NB4 (cell line): Measurements from ENCODE around the gene ZNF319.

Experiments
- DNase-seq: peaks from one replicate; pipeline ENCODE4 v3.0.0; 2010; ENCODE audit warnings: low read depth
- H3K4me3 ChIP-seq: one replicate; pipeline ENCODE4 v1.5.1; 2011; ENCODE audit warnings: mild to moderate bottlenecking, low read depth, low read length, moderate library complexity
- CTCF ChIP-seq: IDR thresholded peaks from one replicate; pipeline ENCODE4 v1.5.1; 2012; ENCODE audit warnings: low read depth, low read length
- MAX ChIP-seq: IDR thresholded peaks from 2 replicates; pipeline ENCODE4 v1.6.1; 2011; ENCODE audit warnings: low read depth, low read length
- MYC ChIP-seq: IDR thresholded peaks from 2 replicates; pipeline ENCODE4 v1.6.1; 2011; ENCODE audit warnings: low read depth, low read length
- POLR2A ChIP-seq: IDR thresholded peaks from 2 replicates; pipeline ENCODE4 v1.6.1; 2011; ENCODE audit warnings: mild to moderate bottlenecking; ENCODE audit not compliant: insufficient read length; ENCODE audit errors: extremely low read depth

Gene ZNF319

GRCh38 chr16:57994361-57994760, 6.1 kb downstream of the ZNF319 start:
- no peak overlapping the region for H3K4me3 ChIP-seq
- DNase-seq: no peak
- TF ChIP-seq MYC: no peak
- TF ChIP-seq CTCF: no peak
- no peak for TF ChIP-seq MAX
- TF ChIP-seq POLR2A: no peak

- H3K4me3 ChIP-seq: no peak overlapping the region
- no peak for DNase-seq
- TF ChIP-seq MYC (no peak), CTCF (no peak), POLR2A (no peak), MAX (no peak)
These were observed 6.6 kb downstream of the ZNF319 start for GRCh38 chr16:57993897-57994296.

- DNase-seq: no peak
These were observed 7.0 kb downstream of the ZNF319 start for GRCh38 chr16:57993438-57993837.

GRCh38 chr16:57992084-57992483, 8.4 kb downstream of the ZNF319 start:
- no peak overlapping the region for H3K4me3 ChIP-seq
- no peak for TF ChIP-seq MAX
- no peak for TF ChIP-seq MYC
- no peak for TF ChIP-seq POLR2A
- TF ChIP-seq CTCF: no peak
- no peak for DNase-seq

More at GRCh38 chr16:57993438-57993837, 7.0 kb downstream of the ZNF319 start:
- TF ChIP-seq CTCF (no peak), POLR2A (no peak), MYC (no peak), MAX (no peak)
- H3K4me3 ChIP-seq: no peak overlapping the region

GRCh38 chr16:57991551-57992059, 8.9 kb downstream of the ZNF319 start:
- no peak overlapping the region for H3K4me3 ChIP-seq
- no peak for DNase-seq
- TF ChIP-seq CTCF: no peak
- no peak for TF ChIP-seq MAX
- no peak for TF ChIP-seq POLR2A
- no peak for TF ChIP-seq MYC
